Measurements from ENCODE around the gene PCDHAC2. TPM values are rescaled to one million over a fixed set of nuclear protein-coding genes. Genes with fewer than 3 reads are reported as not detected.

PCDHAC2 gene, protein sequence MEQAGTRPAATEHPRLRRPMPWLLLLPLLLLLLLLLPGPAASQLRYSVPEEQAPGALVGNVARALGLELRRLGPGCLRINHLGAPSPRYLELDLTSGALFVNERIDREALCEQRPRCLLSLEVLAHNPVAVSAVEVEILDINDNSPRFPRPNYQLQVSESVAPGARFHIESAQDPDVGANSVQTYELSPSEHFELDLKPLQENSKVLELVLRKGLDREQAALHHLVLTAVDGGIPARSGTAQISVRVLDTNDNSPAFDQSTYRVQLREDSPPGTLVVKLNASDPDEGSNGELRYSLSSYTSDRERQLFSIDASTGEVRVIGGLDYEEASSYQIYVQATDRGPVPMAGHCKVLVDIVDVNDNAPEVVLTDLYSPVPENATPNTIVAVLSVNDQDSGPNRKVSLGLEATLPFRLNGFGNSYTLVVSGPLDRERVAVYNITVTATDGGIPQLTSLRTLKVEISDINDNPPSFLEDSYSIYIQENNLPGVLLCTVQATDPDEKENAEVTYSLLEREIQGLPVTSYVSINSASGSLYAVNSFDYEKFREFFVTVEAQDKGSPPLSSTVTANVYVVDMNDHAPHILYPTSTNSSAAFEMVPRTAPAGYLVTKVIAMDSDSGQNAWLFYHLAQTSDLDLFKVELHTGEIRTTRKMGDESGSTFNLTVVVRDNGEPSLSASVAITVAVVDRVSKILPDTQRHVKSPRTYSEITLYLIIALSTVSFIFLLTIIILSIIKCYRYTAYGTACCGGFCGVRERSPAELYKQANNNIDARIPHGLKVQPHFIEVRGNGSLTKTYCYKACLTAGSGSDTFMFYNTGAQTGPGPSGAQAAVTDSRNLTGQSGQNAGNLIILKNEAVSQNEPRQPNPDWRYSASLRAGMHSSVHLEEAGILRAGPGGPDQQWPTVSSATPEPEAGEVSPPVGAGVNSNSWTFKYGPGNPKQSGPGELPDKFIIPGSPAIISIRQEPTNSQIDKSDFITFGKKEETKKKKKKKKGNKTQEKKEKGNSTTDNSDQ
- total RNA-seq: not detected in 2 replicates

DNA sequence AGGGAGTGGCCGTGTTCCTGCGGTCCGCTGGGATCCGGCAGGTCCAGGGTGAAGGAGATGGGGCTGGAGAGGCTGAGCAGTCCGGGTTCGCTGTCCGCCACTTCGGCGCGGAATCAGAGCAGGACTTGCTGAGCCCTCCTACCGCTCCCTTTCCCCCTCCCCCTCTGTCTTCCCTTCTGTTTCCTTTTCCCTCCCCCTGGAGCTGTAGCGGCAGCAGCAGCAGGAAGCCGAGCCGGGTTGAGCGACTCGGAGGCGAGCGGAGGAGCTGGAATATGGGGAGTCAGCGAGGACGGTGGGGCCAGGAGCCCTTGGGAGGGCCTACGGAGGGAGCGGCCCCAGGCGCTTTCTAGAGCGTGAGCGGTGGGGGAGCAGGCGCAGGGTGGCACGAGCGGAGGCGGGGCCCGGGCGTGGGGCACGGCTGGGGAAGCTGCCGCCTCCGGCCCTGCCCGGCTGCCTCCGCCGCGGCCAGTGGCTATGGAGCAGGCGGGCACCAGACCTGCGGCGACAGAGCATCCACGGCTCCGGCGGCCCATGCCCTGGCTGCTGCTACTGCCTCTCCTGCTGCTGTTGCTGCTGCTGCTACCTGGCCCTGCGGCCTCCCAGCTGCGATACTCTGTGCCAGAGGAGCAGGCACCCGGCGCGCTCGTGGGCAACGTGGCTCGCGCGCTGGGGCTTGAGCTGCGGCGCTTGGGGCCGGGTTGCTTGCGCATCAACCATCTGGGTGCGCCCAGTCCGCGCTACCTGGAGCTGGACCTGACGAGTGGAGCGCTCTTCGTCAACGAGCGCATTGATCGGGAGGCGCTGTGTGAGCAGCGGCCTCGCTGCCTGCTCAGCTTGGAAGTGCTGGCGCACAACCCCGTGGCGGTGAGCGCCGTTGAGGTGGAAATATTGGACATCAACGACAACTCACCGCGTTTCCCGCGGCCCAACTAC lies at the start of gene PCDHAC2:
PCDHAC2 (plus strand) TSS at position 184 of the 933 bp plus-strand sequence; CDS start at position 475, 291 bp downstream.
- no peak for DNase-seq
- Mint-ChIP-seq H3K27me3 (peaks cover 15% of the 10 kb centered on the region), H3K4me3 (no peak within 1 kb of the TSS), H3K9me3 (peaks cover 3% of the 10 kb centered on the region), H3K36me3 (ENCODE audit: low read depth) (no peaks in the 10 kb centered on the region), H3K27ac (no peak within 1 kb of the TSS), H3K4me1 (no peaks in the 10 kb centered on the region)
- intact Hi-C loops (cut with micrococcal nuclease): no loop called here

DNA sequence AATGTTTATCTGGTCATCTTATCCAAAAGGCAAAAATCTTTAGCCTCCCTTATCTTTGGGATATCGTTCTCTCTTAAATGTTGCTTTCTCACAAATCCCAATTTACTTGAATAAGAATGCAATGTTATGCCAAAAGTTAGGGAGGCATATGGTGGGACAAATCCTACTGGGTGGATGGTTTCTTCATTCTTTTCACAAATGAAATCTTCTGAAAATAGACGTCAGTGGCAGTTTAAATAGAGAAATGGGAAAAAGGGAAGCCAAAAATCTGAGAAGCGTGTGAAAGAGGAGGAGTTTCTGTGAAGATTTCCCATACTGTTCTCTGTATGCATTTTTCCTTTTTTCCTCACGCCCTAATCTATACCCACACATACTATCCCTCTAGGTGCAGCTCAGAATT lies 42.7 kb upstream of the PCDHAC2 start:
- no peak overlapping the region for H3K4me3 Mint-ChIP-seq
- H3K27ac Mint-ChIP-seq: no peak overlapping the region
- H3K9me3 Mint-ChIP-seq: peaks cover 3% of the 10 kb centered on the region
- no peaks in the 10 kb centered on the region for H3K4me1 Mint-ChIP-seq
- H3K27me3 Mint-ChIP-seq: peaks cover 16% of the 10 kb centered on the region
- intact Hi-C loops (cut with micrococcal nuclease): no loop called here
- no peak for DNase-seq
- H3K36me3 Mint-ChIP-seq (ENCODE audit: low read depth): no peaks in the 10 kb centered on the region

DNA sequence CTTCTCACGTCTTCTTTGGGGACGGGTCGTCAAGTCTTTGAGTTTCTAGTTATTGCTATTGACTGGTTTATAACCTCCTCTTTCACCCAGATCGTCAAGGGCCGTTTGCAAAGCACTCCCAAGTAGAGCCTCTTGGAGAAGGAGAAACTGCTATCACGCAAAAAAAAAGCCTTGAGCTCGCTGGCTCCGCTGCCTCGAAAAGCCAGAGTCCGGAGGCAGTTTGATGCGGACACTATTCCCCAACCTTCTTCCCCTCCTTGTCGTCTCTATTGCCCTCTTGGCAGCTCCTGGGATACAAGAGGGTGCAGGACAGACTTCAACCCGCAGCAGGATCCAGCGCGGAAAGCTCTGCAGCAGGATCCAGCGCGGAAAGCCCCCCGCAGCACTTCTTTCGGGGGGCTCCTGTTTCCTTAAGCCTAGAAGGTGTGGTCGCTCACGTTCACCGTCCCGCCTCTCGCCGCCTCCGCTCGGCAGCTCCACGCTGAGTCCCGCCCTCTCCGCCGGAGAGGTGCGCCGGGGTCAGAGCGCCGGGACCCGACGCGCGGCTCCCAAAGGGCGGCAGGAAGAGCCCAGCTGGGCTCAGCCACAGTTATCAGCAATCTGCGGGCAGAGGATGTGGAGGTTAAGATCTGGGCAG lies 40.4 kb upstream of the PCDHAC2 start, which contains the start of gene PCDHAC1:
PCDHAC1 (plus strand) TSS at position 494 of the 637 bp plus-strand sequence. CDS start 594 bp downstream, outside the sequence.
- intact Hi-C loops (cut with micrococcal nuclease): no loop called here
- Mint-ChIP-seq H3K4me1 (no peaks in the 10 kb centered on the region), H3K9me3 (peaks cover 3% of the 10 kb centered on the region), H3K27ac (no peak within 1 kb of the TSS), H3K4me3 (no peak within 1 kb of the TSS), H3K36me3 (ENCODE audit: low read depth) (no peaks in the 10 kb centered on the region), H3K27me3 (peaks cover 17% of the 10 kb centered on the region)
- DNase-seq: no peak

DNA sequence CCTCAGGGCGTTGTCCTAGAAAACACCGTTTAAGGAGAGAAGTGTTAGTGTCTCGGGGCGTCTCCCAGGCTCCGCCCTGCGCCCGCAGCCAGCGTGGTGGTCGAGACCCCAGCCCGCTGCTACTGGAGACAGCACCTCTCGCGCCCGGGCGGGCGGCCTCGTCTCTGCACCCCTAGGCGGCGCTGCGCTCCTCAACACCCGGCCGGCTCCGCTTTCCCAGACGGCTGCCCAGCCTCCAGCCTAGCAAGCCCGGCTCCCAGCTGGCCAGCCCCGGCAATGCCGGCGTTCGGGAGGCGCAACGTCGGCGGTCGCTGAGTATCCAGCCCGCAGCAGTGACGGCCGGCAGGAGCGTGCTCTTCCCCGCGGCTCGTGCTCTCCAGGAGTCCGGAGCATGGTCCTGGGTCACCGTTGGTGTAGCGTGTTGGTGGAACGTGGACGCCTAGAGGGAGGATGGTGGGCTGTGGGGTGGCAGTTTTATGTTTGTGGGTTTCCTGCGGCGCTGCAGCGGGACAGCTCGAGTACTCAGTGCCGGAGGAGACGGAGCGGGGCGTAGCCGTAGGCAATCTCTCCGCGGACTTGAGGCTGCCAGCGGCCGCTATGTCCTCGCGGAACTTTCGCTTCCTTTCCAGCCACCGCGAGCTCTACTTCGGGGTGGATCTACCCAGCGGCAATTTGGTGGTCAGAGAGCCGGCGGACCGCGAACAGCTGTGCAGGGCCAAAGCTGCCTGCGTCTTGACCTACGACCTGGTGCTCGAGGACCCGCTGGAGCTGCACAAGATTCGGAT lies 39.6 kb upstream of the PCDHAC2 start:
- intact Hi-C loops (cut with micrococcal nuclease): no loop called here
- no peak overlapping the region for H3K27ac Mint-ChIP-seq
- no peak overlapping the region for H3K4me3 Mint-ChIP-seq
- no peaks in the 10 kb centered on the region for H3K36me3 Mint-ChIP-seq (ENCODE audit: low read depth)
- peak; percentile 57 for DNase-seq
- H3K9me3 Mint-ChIP-seq: peaks cover 3% of the 10 kb centered on the region
- H3K27me3 Mint-ChIP-seq: peaks cover 17% of the 10 kb centered on the region
- H3K4me1 Mint-ChIP-seq: no peaks in the 10 kb centered on the region

DNA sequence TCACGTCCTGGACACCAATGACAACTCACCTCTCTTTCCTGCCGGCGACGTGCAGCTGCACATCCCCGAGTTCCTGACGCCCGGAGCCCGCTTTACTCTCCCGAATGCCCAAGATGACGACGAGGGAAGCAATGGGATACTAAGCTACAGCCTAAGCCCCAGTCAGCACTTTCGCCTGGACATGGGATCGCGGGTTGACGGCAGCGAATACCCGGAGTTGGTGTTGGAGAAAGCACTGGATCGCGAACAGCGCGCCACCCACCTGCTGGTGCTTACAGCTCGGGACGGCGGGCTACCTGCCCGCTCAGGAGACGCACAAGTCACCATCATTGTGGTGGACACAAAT lies 39.1 kb upstream of the PCDHAC2 start:
- no peak for DNase-seq
- no peak overlapping the region for H3K4me3 Mint-ChIP-seq
- intact Hi-C loops (cut with micrococcal nuclease): no loop called here
- no peaks in the 10 kb centered on the region for H3K4me1 Mint-ChIP-seq
- peaks cover 3% of the 10 kb centered on the region for H3K9me3 Mint-ChIP-seq
- H3K36me3 Mint-ChIP-seq (ENCODE audit: low read depth): no peaks in the 10 kb centered on the region
- peaks cover 17% of the 10 kb centered on the region for H3K27me3 Mint-ChIP-seq
- H3K27ac Mint-ChIP-seq: no peak overlapping the region

DNA sequence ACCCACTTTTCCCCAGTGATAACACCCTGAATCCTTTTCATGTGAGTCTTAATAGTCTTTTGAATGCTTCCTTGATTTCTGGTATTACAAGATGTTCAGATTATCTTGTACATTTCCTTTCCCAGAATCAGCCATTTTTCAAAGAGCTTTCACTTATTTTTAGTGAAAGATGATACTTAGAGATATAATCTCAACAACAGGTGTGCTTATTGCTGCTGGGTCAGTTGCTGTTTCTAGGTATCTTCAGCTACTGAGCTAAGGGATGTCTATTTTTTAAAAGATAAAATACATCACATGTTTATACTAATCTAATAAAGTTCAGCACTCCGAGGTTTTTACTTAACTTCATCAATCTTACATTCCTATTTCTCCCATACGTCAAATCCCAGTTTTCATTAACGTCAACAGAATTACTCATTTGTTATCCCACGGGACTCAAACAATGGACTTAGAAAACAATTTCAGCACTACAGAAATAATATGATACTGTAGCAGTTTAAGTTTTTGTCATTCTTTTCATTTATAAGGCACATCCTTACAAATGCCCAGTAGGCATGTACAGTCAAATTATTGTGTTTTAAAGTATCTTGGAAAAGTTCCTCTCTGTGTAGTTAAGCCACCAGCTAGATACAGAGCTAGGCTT lies 31.2 kb upstream of the PCDHAC2 start:
- intact Hi-C loops (cut with micrococcal nuclease): no loop called here
- Mint-ChIP-seq H3K36me3 (ENCODE audit: low read depth) (no peaks in the 10 kb centered on the region), H3K27me3 (no peaks in the 10 kb centered on the region), H3K27ac (no peak overlapping the region), H3K9me3 (no peaks in the 10 kb centered on the region), H3K4me3 (no peak overlapping the region), H3K4me1 (no peaks in the 10 kb centered on the region)
- DNase-seq: no peak

DNA sequence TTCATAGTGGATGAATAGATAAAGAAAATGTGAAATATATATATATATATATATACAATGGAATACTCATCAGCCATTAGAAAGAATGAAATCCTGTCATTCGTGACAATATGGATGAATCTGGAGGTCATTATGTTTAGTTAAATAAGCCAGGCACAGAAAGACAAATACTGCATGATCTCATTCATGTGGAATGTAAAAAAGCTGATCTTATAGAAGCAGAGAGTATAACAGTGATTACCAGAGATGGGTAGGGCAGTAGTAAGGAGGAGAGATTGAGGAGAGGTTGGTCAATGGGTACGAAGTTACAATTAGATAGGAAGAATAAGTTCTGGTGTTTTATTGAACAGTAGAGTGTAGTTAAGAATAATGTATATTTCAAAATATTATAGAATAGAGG lies 19.7 kb upstream of the PCDHAC2 start:
- intact Hi-C loops (cut with micrococcal nuclease): no loop called here
- no peaks in the 10 kb centered on the region for H3K27me3 Mint-ChIP-seq
- no peak overlapping the region for H3K27ac Mint-ChIP-seq
- no peaks in the 10 kb centered on the region for H3K36me3 Mint-ChIP-seq (ENCODE audit: low read depth)
- H3K9me3 Mint-ChIP-seq: peaks cover 3% of the 10 kb centered on the region
- DNase-seq: no peak
- no peaks in the 10 kb centered on the region for H3K4me1 Mint-ChIP-seq
- no peak overlapping the region for H3K4me3 Mint-ChIP-seq

DNA sequence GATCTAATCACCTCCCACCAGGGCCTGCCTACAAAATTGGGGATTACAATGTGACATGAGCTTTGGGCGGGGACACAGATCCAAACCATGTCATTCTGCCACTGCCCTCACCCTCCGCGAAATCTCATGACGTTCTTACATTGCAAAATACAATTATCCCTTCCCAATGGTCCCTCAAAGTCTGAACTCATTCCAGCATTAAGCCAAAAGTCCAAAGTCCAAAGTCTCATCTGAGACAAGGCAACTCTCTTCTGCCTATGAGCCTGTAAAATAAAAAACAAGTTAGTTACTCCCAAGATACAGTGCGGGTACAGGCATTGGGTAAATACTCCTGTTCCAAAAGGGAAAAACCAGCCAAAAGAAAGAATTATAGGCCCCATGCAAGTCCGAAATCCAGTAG lies 14.6 kb upstream of the PCDHAC2 start:
- Mint-ChIP-seq H3K9me3 (peaks cover under 1% of the 10 kb centered on the region), H3K4me1 (no peaks in the 10 kb centered on the region), H3K36me3 (ENCODE audit: low read depth) (no peaks in the 10 kb centered on the region), H3K27ac (no peak overlapping the region), H3K27me3 (no peaks in the 10 kb centered on the region), H3K4me3 (no peak overlapping the region)
- DNase-seq: no peak
- intact Hi-C loops (cut with micrococcal nuclease): no loop called here

DNA sequence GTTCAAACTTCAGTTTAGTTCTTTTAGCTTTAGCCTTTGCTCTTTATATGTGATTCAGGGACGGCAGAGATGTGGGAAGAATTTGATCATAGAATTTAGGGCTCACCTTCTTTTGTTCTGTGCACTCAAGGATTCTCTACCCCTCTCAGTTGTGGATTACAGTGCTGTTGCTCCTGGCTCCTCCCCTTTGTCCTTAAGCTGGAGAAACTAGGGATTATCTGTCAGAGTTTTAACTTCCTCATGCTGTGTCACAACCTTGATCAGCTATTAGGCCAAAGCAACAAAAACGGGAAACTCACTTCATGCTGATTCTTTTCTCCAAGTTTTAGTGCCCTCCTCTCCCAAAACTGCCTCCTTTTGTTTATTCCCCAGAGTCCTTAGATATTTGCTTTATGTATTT lies 13.0 kb upstream of the PCDHAC2 start:
- DNase-seq: no peak
- intact Hi-C loops (cut with micrococcal nuclease): no loop called here
- Mint-ChIP-seq H3K4me3 (no peak overlapping the region), H3K4me1 (no peaks in the 10 kb centered on the region), H3K9me3 (no peaks in the 10 kb centered on the region), H3K27me3 (no peaks in the 10 kb centered on the region), H3K36me3 (ENCODE audit: low read depth) (no peaks in the 10 kb centered on the region), H3K27ac (no peak overlapping the region)

DNA sequence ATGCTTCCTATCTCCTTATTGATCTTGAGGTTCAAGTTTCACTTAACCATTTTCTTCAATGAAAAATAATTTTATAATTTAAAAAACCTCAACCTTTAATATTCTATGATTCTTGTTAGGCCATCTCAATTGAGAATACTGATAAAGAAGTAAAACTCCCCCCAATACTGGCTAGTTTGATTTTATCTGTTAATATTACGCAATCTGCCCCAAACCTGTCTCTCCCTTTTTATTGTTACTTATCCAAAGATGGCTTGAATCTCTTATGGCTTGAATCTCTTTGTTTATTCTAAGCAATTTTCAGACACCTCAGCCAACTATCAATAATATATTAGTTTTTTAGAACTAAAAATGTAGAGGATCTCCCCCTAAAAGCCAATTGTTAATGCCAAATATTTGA lies 4.1 kb upstream of the PCDHAC2 start:
- Mint-ChIP-seq H3K27me3 (peaks cover 12% of the 10 kb centered on the region), H3K36me3 (ENCODE audit: low read depth) (no peaks in the 10 kb centered on the region), H3K4me3 (no peak overlapping the region), H3K9me3 (no peaks in the 10 kb centered on the region), H3K27ac (no peak overlapping the region), H3K4me1 (no peaks in the 10 kb centered on the region)
- no peak for DNase-seq
- intact Hi-C loops (cut with micrococcal nuclease): no loop called here

DNA sequence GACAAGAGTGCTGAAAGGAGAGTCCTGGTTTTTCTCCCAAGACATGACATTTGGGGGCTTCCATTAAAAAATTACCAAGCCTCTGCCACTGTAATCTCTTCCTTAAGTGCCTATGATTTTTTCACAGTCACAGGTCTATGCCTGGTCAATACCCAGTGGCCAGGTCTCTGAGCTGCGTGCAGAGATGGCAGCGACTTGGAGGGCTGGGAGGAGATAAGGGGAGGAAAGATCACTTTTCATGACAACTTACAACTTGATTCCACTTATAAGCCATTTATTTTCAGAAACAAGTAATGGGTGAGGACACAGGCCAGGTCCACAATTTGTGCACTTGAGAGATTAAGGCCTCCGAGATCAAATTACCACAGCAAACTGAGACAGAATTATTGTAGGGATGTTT lies 1.9 kb upstream of the PCDHAC2 start:
- intact Hi-C loops (cut with micrococcal nuclease): no loop called here
- Mint-ChIP-seq H3K9me3 (peaks cover 3% of the 10 kb centered on the region), H3K4me1 (no peaks in the 10 kb centered on the region), H3K27ac (no peak overlapping the region), H3K4me3 (no peak overlapping the region), H3K36me3 (ENCODE audit: low read depth) (no peaks in the 10 kb centered on the region), H3K27me3 (peaks cover 15% of the 10 kb centered on the region)
- no peak for DNase-seq

DNA sequence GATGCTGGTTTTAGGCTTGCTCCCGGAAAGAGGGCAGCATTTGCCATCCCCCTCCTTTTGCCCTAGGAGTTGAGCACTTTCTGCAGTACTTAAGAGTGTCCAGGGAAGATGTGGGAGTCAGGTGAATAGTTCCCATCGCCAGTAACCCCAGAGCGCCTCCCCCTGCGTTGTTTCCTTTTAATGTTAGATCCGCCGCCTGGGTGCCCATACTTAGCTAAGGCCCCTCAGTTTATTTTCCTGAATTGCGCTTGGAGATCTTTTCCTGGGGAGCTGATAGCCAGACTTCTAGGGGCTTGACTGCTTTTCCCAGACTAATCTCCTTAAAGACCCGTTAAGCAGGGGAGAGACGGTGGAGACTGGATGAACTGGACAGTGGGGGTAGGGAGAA lies 377 bp upstream of the PCDHAC2 start:
- no peak overlapping the region for H3K4me3 Mint-ChIP-seq
- H3K27me3 Mint-ChIP-seq: peaks cover 15% of the 10 kb centered on the region
- no peak overlapping the region for H3K27ac Mint-ChIP-seq
- no peak for DNase-seq
- no peaks in the 10 kb centered on the region for H3K36me3 Mint-ChIP-seq (ENCODE audit: low read depth)
- intact Hi-C loops (cut with micrococcal nuclease): no loop called here
- H3K4me1 Mint-ChIP-seq: no peaks in the 10 kb centered on the region
- peaks cover 3% of the 10 kb centered on the region for H3K9me3 Mint-ChIP-seq

Data from activated CD4-positive, alpha-beta T cell treated with anti-CD3 and anti-CD28 coated beads, Interleukin-2, amount 10 ng/mL, durations not matched to agents 24 days and 14 days (primary cell).